HG02623 (cell line): ENCODE measurements around the gene CRAT.
A peak's percentile ranks its signal among the peaks of the same experiment; 100 is the strongest.

Experiments
- ATAC-seq: cut with Tn5 transposase; IDR thresholded peaks from one replicate; pipeline ENCODE4 v1.9.1; 2021; ENCODE audit warnings: moderate library complexity; ENCODE audit not compliant: unreplicated experiment

The CRAT gene

GRCh38 chr9:129093602-129094386 is 16.8 kb downstream of the CRAT start:
- no peak for ATAC-seq

GRCh38 chr9:129089246-129089645 is 21.3 kb downstream of the CRAT start:
- ATAC-seq, result no peak

GRCh38 chr9:129084087-129084486 is 26.5 kb downstream of the CRAT start:
- ATAC-seq, result no peak

GRCh38 chr9:129081388-129081904 is 29.1 kb downstream of the CRAT start:
- no peak for ATAC-seq

- peak; percentile 89 for ATAC-seq
Observed at GRCh38 chr9:129080601-129081387, 29.8 kb downstream of the CRAT start, which contains the start of gene DOLPP1. TSS of gene DOLPP1 (plus strand) at chr9:129081111. CDS start at chr9:129081132, 21 bp downstream.

GRCh38 chr9:129080298-129080600 is 30.3 kb downstream of the CRAT start:
- ATAC-seq, result no peak

- ATAC-seq, result no peak
Observed at GRCh38 chr9:129079829-129080228, 30.8 kb downstream of the CRAT start.

GRCh38 chr9:129078691-129079503 is 31.7 kb downstream of the CRAT start:
- no peak for ATAC-seq

GRCh38 chr9:129077236-129077635 is 33.4 kb downstream of the CRAT start:
- ATAC-seq, result no peak

GRCh38 chr9:129076640-129077037 is 34.0 kb downstream of the CRAT start:
- no peak for ATAC-seq

- ATAC-seq, result no peak
Observed at GRCh38 chr9:129075996-129076639, 34.5 kb downstream of the CRAT start.

GRCh38 chr9:129074106-129074505 is 36.5 kb downstream of the CRAT start:
- no peak for ATAC-seq

GRCh38 chr9:129073404-129073803 is 37.2 kb downstream of the CRAT start:
- no peak for ATAC-seq

- no peak for ATAC-seq
Observed at GRCh38 chr9:129072171-129072570, 38.4 kb downstream of the CRAT start.

- ATAC-seq, result no peak
Observed at GRCh38 chr9:129071526-129072126, 39.0 kb downstream of the CRAT start.

GRCh38 chr9:129070696-129071525 is 39.7 kb downstream of the CRAT start:
- no peak for ATAC-seq

GRCh38 chr9:129069862-129070641 is 40.5 kb downstream of the CRAT start:
- no peak for ATAC-seq

- ATAC-seq, result no peak
Observed at GRCh38 chr9:129068990-129069861, 41.4 kb downstream of the CRAT start.
